Activated B cell treated with CpG ODN at 0.5 μM for 24 hours (primary cell): ENCODE results near the gene MED23. TPM values are rescaled to one million over a fixed set of nuclear protein-coding genes. Genes with fewer than 3 reads are reported as not detected.

Source experiments
- ATAC-seq: fragments of 200-7000 bp; cut with Tn5 transposase; one replicate; pipeline ENCODE4 v1.10.0; 2021; ENCODE audit warnings: low read depth, mild to moderate bottlenecking, moderate library complexity
- CTCF ChIA-PET: fragments of 350-600 bp; sonication (Branson Sonifier 250); formaldehyde crosslinking; loops from one replicate; lab custom pipeline; 2021; ENCODE audit warnings: antibody characterized with exemption; lab: Charles Lee
- POLR2A ChIA-PET: fragments of 350-600 bp; sonication (Branson Sonifier 250); formaldehyde crosslinking; loops from one replicate; lab custom pipeline; 2021; ENCODE audit warnings: antibody characterized with exemption; lab: Charles Lee
- DNase-seq: peaks from one replicate; pipeline ENCODE4 v3.0.0; 2022
- H3K27ac Mint-ChIP-seq: one replicate; pipeline ENCODE4 v1.8.0; 2020; ENCODE audit warnings: mixed read lengths
- H3K27me3 Mint-ChIP-seq: one replicate; pipeline ENCODE4 v1.8.0; 2021; ENCODE audit warnings: mixed read lengths
- H3K36me3 Mint-ChIP-seq: one replicate; pipeline ENCODE4 v1.8.0; 2021; ENCODE audit warnings: low read depth, mixed read lengths
- H3K4me1 Mint-ChIP-seq: one replicate; pipeline ENCODE4 v1.8.0; 2021; ENCODE audit warnings: mixed read lengths
- H3K4me3 Mint-ChIP-seq: one replicate; pipeline ENCODE4 v1.8.0; 2020; ENCODE audit warnings: mild to moderate bottlenecking, mixed read lengths
- H3K9me3 Mint-ChIP-seq: one replicate; pipeline ENCODE4 v1.8.0; 2020; ENCODE audit warnings: mixed read lengths
- intact Hi-C: fragments of 100-400 bp; cut with micrococcal nuclease; formaldehyde crosslinking; loops from one replicate; pipeline ENCODE4 v1.15.1; 2024
- total RNA-seq: library from RNA; stranded (reverse); gene quantifications from 2 replicates; pipeline ENCODE4 v1.2.3, GENCODE V29; 2022
- TF ChIP-seq, protein P1 (sequence below): fragments of 200-600 bp; IDR thresholded peaks from one replicate; pipeline ENCODE4 v1.8.0; 2022; ENCODE audit warnings: antibody characterized with exemption, mild to moderate bottlenecking

Gene MED23
- total RNA-seq, 1 donor from 2014 or later: 51.0 TPM

DNA sequence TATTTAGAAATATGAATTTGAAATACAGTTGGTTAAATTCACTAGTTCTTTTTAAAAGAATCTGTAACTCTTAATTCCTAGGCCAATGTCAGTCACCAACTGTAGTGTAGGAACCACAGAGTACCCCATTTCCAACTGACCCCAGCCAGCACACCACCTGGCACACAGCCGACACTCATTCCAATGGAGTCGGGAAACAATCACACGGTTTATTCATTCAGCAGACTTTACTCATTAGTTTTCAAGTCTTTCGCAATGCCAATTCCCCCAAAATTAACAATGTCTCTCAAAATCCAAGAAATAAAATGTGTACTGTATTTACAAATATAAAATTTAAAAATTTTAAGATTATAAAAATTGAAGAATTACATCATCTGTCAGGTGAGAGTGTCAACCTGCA, 41.5 kb downstream of the MED23 start:
- no peaks in the 10 kb centered on the region for H3K27me3 Mint-ChIP-seq
- no peak overlapping the region for H3K4me3 Mint-ChIP-seq
- ChIA-PET POLR2A (no interaction called here), CTCF (no interaction called here)
- TF ChIP-seq, protein P1, sequence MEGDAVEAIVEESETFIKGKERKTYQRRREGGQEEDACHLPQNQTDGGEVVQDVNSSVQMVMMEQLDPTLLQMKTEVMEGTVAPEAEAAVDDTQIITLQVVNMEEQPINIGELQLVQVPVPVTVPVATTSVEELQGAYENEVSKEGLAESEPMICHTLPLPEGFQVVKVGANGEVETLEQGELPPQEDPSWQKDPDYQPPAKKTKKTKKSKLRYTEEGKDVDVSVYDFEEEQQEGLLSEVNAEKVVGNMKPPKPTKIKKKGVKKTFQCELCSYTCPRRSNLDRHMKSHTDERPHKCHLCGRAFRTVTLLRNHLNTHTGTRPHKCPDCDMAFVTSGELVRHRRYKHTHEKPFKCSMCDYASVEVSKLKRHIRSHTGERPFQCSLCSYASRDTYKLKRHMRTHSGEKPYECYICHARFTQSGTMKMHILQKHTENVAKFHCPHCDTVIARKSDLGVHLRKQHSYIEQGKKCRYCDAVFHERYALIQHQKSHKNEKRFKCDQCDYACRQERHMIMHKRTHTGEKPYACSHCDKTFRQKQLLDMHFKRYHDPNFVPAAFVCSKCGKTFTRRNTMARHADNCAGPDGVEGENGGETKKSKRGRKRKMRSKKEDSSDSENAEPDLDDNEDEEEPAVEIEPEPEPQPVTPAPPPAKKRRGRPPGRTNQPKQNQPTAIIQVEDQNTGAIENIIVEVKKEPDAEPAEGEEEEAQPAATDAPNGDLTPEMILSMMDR: no peak
- ATAC-seq (no peak), DNase-seq (no peak)
- peaks cover 74% of the 10 kb centered on the region for H3K36me3 Mint-ChIP-seq
- intact Hi-C loops: no loop called here
- no peak overlapping the region for H3K27ac Mint-ChIP-seq
- no peaks in the 10 kb centered on the region for H3K4me1 Mint-ChIP-seq
- no peaks in the 10 kb centered on the region for H3K9me3 Mint-ChIP-seq

DNA sequence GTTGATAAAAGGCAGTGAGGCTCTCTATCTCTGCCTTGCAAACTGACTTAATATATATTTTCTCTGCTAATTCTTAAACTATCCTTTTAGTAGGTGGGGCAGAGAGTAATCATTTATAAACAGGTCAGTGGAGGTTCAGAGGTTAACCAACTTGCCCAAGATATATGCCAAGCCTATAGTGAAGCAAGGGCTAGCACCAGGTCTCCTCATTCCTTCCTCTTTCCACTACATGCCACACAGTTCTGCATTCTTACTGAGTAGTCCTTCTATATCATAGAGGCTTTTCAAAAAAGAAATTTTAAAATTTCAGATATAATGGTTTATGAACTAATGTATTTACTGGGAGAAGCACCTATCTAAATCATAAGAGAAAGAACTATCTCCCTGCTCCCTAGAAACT, 46.5 kb downstream of the MED23 start:
- no peak for ATAC-seq
- peaks cover 73% of the 10 kb centered on the region for H3K36me3 Mint-ChIP-seq
- no peak overlapping the region for H3K4me3 Mint-ChIP-seq
- H3K9me3 Mint-ChIP-seq: no peaks in the 10 kb centered on the region
- H3K27me3 Mint-ChIP-seq: no peaks in the 10 kb centered on the region
- DNase-seq: no peak
- intact Hi-C loops: no loop called here
- POLR2A ChIA-PET: no interaction called here
- no peak overlapping the region for H3K27ac Mint-ChIP-seq
- TF ChIP-seq, protein P1: no peak
- H3K4me1 Mint-ChIP-seq: no peaks in the 10 kb centered on the region
- CTCF ChIA-PET: no interaction called here

DNA sequence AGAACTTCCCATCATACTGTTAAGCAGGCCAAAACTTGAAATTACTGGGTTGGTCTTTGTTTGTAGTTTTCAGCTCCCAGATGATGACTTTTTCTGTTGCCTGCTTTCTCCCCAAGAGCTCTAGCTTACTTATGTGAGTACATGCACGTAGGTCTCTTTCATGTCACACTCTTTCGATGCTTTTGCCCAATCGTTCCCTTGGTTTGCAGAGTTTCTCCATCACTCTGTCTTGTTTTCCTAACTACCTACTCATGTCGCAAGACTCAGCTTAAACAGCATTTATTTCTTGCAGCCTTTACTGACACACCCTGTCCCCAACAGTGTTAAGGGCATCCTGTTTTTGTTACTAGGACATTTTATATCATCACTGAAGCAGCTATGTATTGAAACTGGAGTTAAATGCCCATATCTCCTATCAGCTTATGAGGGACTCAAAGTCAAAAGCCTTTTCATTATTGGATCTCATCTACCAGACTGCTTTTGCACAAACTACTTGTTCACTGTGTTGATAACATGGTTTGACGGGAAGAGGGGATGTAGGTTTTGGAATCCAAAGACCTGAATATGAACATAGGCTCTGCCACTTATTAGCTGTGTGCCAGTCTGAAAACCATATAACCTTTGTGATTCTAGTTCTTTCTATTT, 52.1 kb downstream of the MED23 start:
- Mint-ChIP-seq H3K4me3 (no peak overlapping the region), H3K27ac (no peak overlapping the region), H3K27me3 (no peaks in the 10 kb centered on the region), H3K36me3 (peaks cover 60% of the 10 kb centered on the region), H3K4me1 (no peaks in the 10 kb centered on the region), H3K9me3 (no peaks in the 10 kb centered on the region)
- CTCF ChIA-PET: interaction anchor here (0.9 kb wide), 1 partner anchor 52 kb away, joined by 4 read pairs; the partner anchor contains the start of gene MED23
- TF ChIP-seq, protein P1: no peak
- POLR2A ChIA-PET: no interaction called here
- ATAC-seq (no peak), DNase-seq (no peak)
- intact Hi-C loops: no loop called here

DNA sequence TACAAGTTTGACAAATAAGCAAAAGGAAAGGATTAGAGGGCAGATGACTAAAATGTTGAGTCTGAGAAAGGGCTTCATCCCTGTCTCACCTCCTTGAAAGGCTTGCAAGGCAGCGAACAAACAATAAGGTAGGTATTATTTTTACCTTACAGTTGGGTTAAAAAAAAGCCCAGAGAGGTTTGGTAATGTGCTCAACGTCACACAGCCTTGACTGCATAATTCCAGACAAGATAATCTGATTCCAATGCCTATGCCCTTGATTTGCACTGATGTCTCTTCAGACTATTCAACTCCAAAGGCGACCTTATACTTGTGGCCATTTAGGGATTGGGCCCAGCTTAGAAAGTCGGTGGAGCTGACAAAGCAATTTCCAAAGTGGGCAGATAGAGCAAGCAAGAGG, 53.4 kb downstream of the MED23 start:
- Mint-ChIP-seq H3K4me1 (no peaks in the 10 kb centered on the region), H3K36me3 (peaks cover 57% of the 10 kb centered on the region), H3K4me3 (no peak overlapping the region), H3K27ac (no peak overlapping the region), H3K27me3 (no peaks in the 10 kb centered on the region), H3K9me3 (no peaks in the 10 kb centered on the region)
- CTCF ChIA-PET: no interaction called here
- DNase-seq (no peak), ATAC-seq (no peak)
- POLR2A ChIA-PET: interaction anchor here (0.6 kb wide), 1 partner anchor 16 kb away, joined by 3 read pairs; no protein-coding TSS in a partner anchor
- TF ChIP-seq, protein P1: no peak
- intact Hi-C loops: no loop called here

DNA sequence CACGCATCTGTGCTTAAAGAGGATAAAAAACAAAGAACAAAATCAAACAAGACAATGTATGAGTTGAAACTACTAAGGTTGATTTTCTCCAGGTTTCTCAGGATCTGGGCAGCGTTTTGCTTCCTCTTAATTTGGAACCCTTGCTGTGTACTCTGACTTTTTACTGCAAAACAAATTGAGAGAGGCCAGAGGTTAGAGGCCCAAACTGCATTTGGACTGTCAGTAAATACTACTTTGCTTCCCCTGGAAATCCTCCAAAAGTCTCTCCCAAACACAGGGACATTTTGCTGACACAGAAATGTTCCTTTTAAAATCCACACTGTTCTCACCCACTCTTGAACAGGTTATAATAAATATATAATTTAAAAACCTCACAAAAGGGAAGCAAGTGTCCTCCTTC, 53.9 kb downstream of the MED23 start:
- intact Hi-C loops: no loop called here
- DNase-seq: no peak
- Mint-ChIP-seq H3K4me1 (no peaks in the 10 kb centered on the region), H3K27me3 (no peaks in the 10 kb centered on the region), H3K36me3 (peaks cover 53% of the 10 kb centered on the region), H3K9me3 (no peaks in the 10 kb centered on the region), H3K27ac (no peak overlapping the region), H3K4me3 (no peak overlapping the region)
- POLR2A ChIA-PET: no interaction called here
- TF ChIP-seq, protein P1: no peak
- CTCF ChIA-PET: no interaction called here
- ATAC-seq: no peak
